HCT116 (cell line): Measurements from ENCODE around the gene RYR2. TPM values are rescaled to one million over a fixed set of nuclear protein-coding genes. Genes with fewer than 3 reads are reported as not detected.

Source experiments
- ATAC-seq: fragments of 200-7000 bp; cut with Tn5 transposase; 2 replicates; pipeline ENCODE4 v1.9.1; 2020; ENCODE audit warnings: mild to moderate bottlenecking, moderate library complexity
- BruUV-seq: library from RNA; stranded (reverse); fragments of 400-500 nt; replicated peaks from 2 replicates; lab custom pipeline; 2021; lab: Mats Ljungman, UMichigan
- CTCF ChIA-PET: fragments of 300-600 bp; sonication (Branson Sonifier 250); formaldehyde crosslinking; loops from one replicate; lab custom pipeline; 2021; ENCODE audit warnings: antibody characterized with exemption; lab: Charles Lee
- POLR2A ChIA-PET: fragments of 300-600, 350-600 bp; sonication (Branson Sonifier 250); formaldehyde crosslinking; loops from one replicate; lab custom pipeline; 2021; ENCODE audit warnings: antibody characterized with exemption; lab: Charles Lee
- RAD21 ChIA-PET, 2 experiments: fragments of 300-600 bp; sonication (Branson Sonifier 250); formaldehyde crosslinking; loops; one replicate each; lab custom pipeline; 2023; ENCODE audit warnings: low total read pairs in 2 of 2; ENCODE audit not compliant: uncharacterized antibody in 2 of 2, unreplicated experiment in 2 of 2, low non-redundant PET in 1 of 2; lab: Charles Lee
- DNase-seq: peaks from one replicate; pipeline ENCODE4 v3.0.0-alpha.2; 2010; ENCODE audit warnings: low read depth, low spot score
- H2AFZ ChIP-seq: fragments of 200-600 bp; shearing (Covaris generic), sonication (generic); 2 replicates; pipeline ENCODE4 v1.6.1; 2017; ENCODE audit warnings: low read depth, mixed run types, mixed read lengths, antibody characterized with exemption, low read length; ENCODE audit not compliant: poor library complexity, severe bottlenecking
- H3K27ac ChIP-seq: 2 replicates; pipeline ENCODE4 v1.5.1; 2012; ENCODE audit warnings: low read depth, low read length
- H3K27me3 ChIP-seq: fragments of 200-600 bp; sonication (generic); 2 replicates; pipeline ENCODE4 v1.6.1; 2016; ENCODE audit warnings: mixed run types, low read length, mixed read lengths; ENCODE audit not compliant: insufficient read depth
- H3K36me3 ChIP-seq, 2 experiments: fragments of 200-500 bp in 1 of 2; fragments of 200-600 bp in 1 of 2; sonication (Bioruptor generic) in 1 of 2; sonication (generic) in 1 of 2; 2 replicates each; pipeline versions ENCODE4 v1.5.1 to v1.6.1; 2014 to 2016; ENCODE audit warnings: low read length in 2 of 2, inconsistent platforms in 1 of 2, mixed read lengths in 1 of 2, mixed run types in 1 of 2; ENCODE audit not compliant: insufficient read depth in 2 of 2, control insufficient read depth in 1 of 2
- H3K4me1 ChIP-seq, 2 experiments: fragments of 200-600 bp in 1 of 2; sonication (generic) in 1 of 2; 2 replicates each; pipeline versions ENCODE4 v1.5.1 to v1.6.1; 2012 to 2017; ENCODE audit warnings: low read length in 2 of 2, inconsistent platforms in 1 of 2, mild to moderate bottlenecking in 1 of 2, mixed read lengths in 1 of 2, mixed run types in 1 of 2, moderate library complexity in 1 of 2; ENCODE audit not compliant: insufficient read depth in 2 of 2, control insufficient read depth in 1 of 2
- H3K4me2 ChIP-seq: fragments of 200-600 bp; sonication (generic); 2 replicates; pipeline ENCODE4 v1.6.1; 2017; ENCODE audit warnings: mixed run types, low read length, mixed read lengths
- H3K4me3 ChIP-seq, 2 experiments: fragments of 200-600 bp in 1 of 2; sonication (generic) in 1 of 2; replicated peaks in 1 of 2; 2 replicates each; pipeline ENCODE4 v1.5.1; 2011 to 2016; ENCODE audit warnings: low read length in 2 of 2, control low read depth in 1 of 2, low read depth in 1 of 2, mild to moderate bottlenecking in 1 of 2, mixed read lengths in 1 of 2, mixed run types in 1 of 2
- H3K79me2 ChIP-seq: fragments of 200-600 bp; sonication (generic); 2 replicates; pipeline ENCODE4 v1.6.1; 2017; ENCODE audit warnings: mild to moderate bottlenecking, mixed run types, low read length, moderate library complexity, mixed read lengths; ENCODE audit not compliant: insufficient read depth
- H3K9ac ChIP-seq: fragments of 200-600 bp; sonication (generic); 2 replicates; pipeline ENCODE4 v1.6.1; 2016; ENCODE audit warnings: low read length, mixed read lengths
- H3K9me2 ChIP-seq: fragments of 200-600 bp; sonication (generic), shearing (Covaris generic); 2 replicates; pipeline ENCODE4 v1.6.1; 2017; ENCODE audit warnings: mixed run types, mild to moderate bottlenecking, moderate library complexity; ENCODE audit not compliant: insufficient read depth
- H3K9me3 ChIP-seq, 2 experiments: fragments of 200-500 bp in 1 of 2; fragments of 200-600 bp in 1 of 2; sonication (Bioruptor generic) in 1 of 2; sonication (generic) in 1 of 2; 2 replicates each; pipeline ENCODE4 v1.6.1; 2014 to 2017; ENCODE audit warnings: low read length in 2 of 2, mixed read lengths in 2 of 2, inconsistent platforms in 1 of 2, low read depth in 1 of 2, mild to moderate bottlenecking in 1 of 2, mixed run types in 1 of 2, moderate library complexity in 1 of 2; ENCODE audit not compliant: control insufficient read depth in 1 of 2, insufficient read depth in 1 of 2
- H4K20me1 ChIP-seq: fragments of 200-600 bp; sonication (generic), shearing (Covaris generic); 2 replicates; pipeline ENCODE4 v1.6.1; 2017; ENCODE audit warnings: mixed run types, mild to moderate bottlenecking, moderate library complexity; ENCODE audit not compliant: insufficient read depth
- ATF3 ChIP-seq: IDR thresholded peaks from 2 replicates; pipeline ENCODE4 v1.6.1; 2012
- CEBPB ChIP-seq: IDR thresholded peaks from 2 replicates; pipeline ENCODE4 v1.6.1; 2012; ENCODE audit warnings: low read depth
- ELF1 ChIP-seq: IDR thresholded peaks from 2 replicates; pipeline ENCODE4 v1.6.1; 2012; ENCODE audit warnings: low read depth, borderline replicate concordance
- FOSL1 ChIP-seq: IDR thresholded peaks from 2 replicates; pipeline ENCODE4 v1.6.1; 2012; ENCODE audit warnings: low read depth
- POLR2AphosphoS5 ChIP-seq: IDR thresholded peaks from 2 replicates; pipeline ENCODE4 v1.6.1; 2011; ENCODE audit warnings: mild to moderate bottlenecking, low read depth, low read length, moderate library complexity
- REST ChIP-seq: IDR thresholded peaks from 2 replicates; pipeline ENCODE4 v1.6.1; 2012; ENCODE audit warnings: low read depth
- SP1 ChIP-seq: IDR thresholded peaks from 2 replicates; pipeline ENCODE4 v1.6.1; 2012; ENCODE audit warnings: low read depth
- TCF7L2 ChIP-seq: IDR thresholded peaks from 2 replicates; pipeline ENCODE4 v1.7.0; 2011; ENCODE audit warnings: borderline replicate concordance, inconsistent platforms; ENCODE audit not compliant: insufficient read depth, insufficient read length; ENCODE audit errors: extremely low read depth
- ZFX ChIP-seq: fragments of 450-650 bp; IDR thresholded peaks from 2 replicates; pipeline ENCODE4 v1.6.1; 2017
- ZNF274 ChIP-seq: fragments of 200-500 bp; sonication (Bioruptor generic); IDR thresholded peaks from 2 replicates; pipeline ENCODE4 v1.6.1; 2014; ENCODE audit warnings: mild to moderate bottlenecking, low read depth, low read length, inconsistent platforms
- intact Hi-C: fragments of 100-400 bp; cut with micrococcal nuclease; formaldehyde crosslinking; loops from 2 replicates; pipeline ENCODE4 v1.10.0; 2022
- total RNA-seq: library from RNA; stranded (reverse); gene quantifications from one replicate; pipeline ENCODE4 v1.2.1, GENCODE V29; 2021; ENCODE audit not compliant: unreplicated experiment

RYR2 gene
- total RNA-seq, 1 experiment from 2014 or later, result 0.02 TPM

- intact Hi-C loops, result no loop called here
- Histone ChIP-seq H3K4me3 (no peak overlapping the region), H3K79me2 (no peaks in the 10 kb centered on the region), H2AFZ (no peak overlapping the region), H4K20me1 (no peaks in the 10 kb centered on the region), H3K9me3 (peaks cover 0 to 13% of the 10 kb centered on the region in 2 experiments; a peak in 1 of 4 replicates), H3K4me2 (no peak overlapping the region), H3K27me3 (no peaks in the 10 kb centered on the region), H3K36me3 (no peaks in the 10 kb centered on the region), H3K4me1 (no peaks in the 10 kb centered on the region), H3K9me2 (no peaks in the 10 kb centered on the region), H3K27ac (no peak overlapping the region), H3K9ac (no peak overlapping the region)
- POLR2A ChIA-PET, result no interaction called here
- TF ChIP-seq ELF1 (no peak), FOSL1 (no peak), ATF3 (no peak)
- DNase-seq (no peak), ATAC-seq (no peak)
- CTCF ChIA-PET, result no interaction called here
- RAD21 ChIA-PET, result no interaction called here
- no TSS peak for BruUV-seq
These were observed 769.6 kb downstream of the RYR2 start for GRCh38 chr1:237811633-237812032.

GRCh38 chr1:237812061-237812460 lies 770.1 kb downstream of the RYR2 start:
- H3K36me3 ChIP-seq, result no peaks in the 10 kb centered on the region
- H3K9ac ChIP-seq, result no peak overlapping the region
- no peak overlapping the region for H3K27ac ChIP-seq
- ATAC-seq, result no peak
- H3K27me3 ChIP-seq, result no peaks in the 10 kb centered on the region
- H4K20me1 ChIP-seq, result no peaks in the 10 kb centered on the region
- intact Hi-C loops, result no loop called here
- no peak overlapping the region for H2AFZ ChIP-seq
- no peak for TF ChIP-seq ELF1
- TF ChIP-seq SP1, result no peak
- no peak for TF ChIP-seq REST
- TF ChIP-seq CEBPB, result no peak
- TF ChIP-seq ZFX, result no peak
- TF ChIP-seq ZNF274, result no peak
- TF ChIP-seq TCF7L2, result no peak
- TF ChIP-seq POLR2AphosphoS5, result no peak
- no peak overlapping the region for H3K4me2 ChIP-seq
- BruUV-seq, result no TSS peak
- peaks cover 0 to 13% of the 10 kb centered on the region in 2 experiments; a peak in 1 of 4 replicates for H3K9me3 ChIP-seq
- H3K4me3 ChIP-seq, result no peak overlapping the region
- ChIA-PET RAD21 (no interaction called here), CTCF (no interaction called here), POLR2A (no interaction called here)
- no peaks in the 10 kb centered on the region for H3K9me2 ChIP-seq
- no peaks in the 10 kb centered on the region for H3K4me1 ChIP-seq
- DNase-seq, result no peak
- no peaks in the 10 kb centered on the region for H3K79me2 ChIP-seq
